ENCODE measurements around the gene NLRP12. TPM values are rescaled to one million over a fixed set of nuclear protein-coding genes. Genes with fewer than 3 reads are reported as not detected.
"Not testable (repeated sequence)": the region's sequence is repeated elsewhere in the genome, so short reads cannot be mapped to it uniquely, and the experiment has no call there.

The NLRP12 gene
- total RNA-seq, 1 donor from 2014 or later: not detected

DNA sequence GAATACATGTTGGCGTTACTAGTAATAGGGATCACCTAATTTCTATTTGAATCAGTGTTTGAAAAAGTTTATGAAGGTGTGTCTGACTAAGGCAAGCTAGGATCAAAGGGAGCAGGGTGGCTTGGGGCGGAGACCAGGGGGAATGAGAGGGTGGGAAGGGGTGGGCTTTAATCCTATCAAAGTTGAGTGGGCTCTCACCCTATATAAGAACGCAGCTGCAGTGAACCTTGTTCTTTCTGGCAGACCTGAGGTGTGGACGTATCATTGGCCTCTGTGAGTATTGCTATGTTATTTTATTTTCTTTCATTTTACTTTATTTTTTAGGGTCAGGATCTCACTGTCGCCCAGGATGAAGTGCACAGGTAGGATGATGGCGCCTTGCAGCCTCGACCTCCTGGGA is 37.4 kb downstream of the NLRP12 start:
- DNase-seq (ENCODE audit: extremely low spot score, unreplicated experiment): no peak
- no peak overlapping the region for H3K27ac Mint-ChIP-seq (ENCODE audit: unreplicated experiment)
- peaks cover 12% of the 10 kb centered on the region for H3K9me3 Mint-ChIP-seq (ENCODE audit: unreplicated experiment)
- H3K27me3 Mint-ChIP-seq (ENCODE audit: unreplicated experiment): no peaks in the 10 kb centered on the region
- no peak overlapping the region for H3K4me3 Mint-ChIP-seq (ENCODE audit: unreplicated experiment)
- H3K4me1 Mint-ChIP-seq (ENCODE audit: unreplicated experiment): no peaks in the 10 kb centered on the region
- no peaks in the 10 kb centered on the region for H3K36me3 Mint-ChIP-seq (ENCODE audit: unreplicated experiment)
- TF ChIP-seq, protein P1, sequence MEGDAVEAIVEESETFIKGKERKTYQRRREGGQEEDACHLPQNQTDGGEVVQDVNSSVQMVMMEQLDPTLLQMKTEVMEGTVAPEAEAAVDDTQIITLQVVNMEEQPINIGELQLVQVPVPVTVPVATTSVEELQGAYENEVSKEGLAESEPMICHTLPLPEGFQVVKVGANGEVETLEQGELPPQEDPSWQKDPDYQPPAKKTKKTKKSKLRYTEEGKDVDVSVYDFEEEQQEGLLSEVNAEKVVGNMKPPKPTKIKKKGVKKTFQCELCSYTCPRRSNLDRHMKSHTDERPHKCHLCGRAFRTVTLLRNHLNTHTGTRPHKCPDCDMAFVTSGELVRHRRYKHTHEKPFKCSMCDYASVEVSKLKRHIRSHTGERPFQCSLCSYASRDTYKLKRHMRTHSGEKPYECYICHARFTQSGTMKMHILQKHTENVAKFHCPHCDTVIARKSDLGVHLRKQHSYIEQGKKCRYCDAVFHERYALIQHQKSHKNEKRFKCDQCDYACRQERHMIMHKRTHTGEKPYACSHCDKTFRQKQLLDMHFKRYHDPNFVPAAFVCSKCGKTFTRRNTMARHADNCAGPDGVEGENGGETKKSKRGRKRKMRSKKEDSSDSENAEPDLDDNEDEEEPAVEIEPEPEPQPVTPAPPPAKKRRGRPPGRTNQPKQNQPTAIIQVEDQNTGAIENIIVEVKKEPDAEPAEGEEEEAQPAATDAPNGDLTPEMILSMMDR (IDR thresholded peaks at IDR 0.05): no peak

DNA sequence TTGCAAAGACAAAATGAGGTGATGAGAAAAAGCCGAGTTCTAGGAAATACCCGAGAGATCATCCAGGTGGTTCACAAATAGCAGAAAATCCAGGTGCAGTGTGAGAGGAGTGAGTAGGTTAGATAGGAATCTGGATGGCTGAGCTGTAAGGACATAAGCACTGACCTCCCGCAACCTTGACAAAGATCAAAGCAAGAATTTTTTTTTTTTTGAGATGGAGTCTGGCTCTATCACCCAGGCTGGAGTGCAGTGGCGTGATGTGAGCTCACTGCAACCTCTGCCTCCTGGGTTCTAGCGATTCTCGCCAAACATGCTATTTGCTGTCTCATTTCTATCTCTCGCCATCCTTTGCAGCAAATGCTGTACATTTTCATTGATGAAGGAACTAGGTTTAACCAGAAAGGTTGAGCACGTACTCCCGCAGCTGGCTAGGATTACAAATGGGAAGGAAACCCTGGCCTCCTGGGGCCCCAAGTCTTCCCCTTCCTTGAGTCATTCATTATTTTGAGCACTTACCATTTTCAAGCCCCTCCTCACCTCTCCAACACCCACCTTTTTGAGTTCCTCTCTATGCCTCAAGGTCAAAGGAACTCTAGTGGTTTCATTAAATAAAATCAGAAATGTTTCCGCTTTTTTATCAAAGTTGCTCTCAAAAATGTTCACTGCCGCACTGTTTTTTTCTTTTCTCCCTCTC is 38.8 kb downstream of the NLRP12 start:
- no peaks in the 10 kb centered on the region for H3K4me1 Mint-ChIP-seq (ENCODE audit: unreplicated experiment)
- no peaks in the 10 kb centered on the region for H3K36me3 Mint-ChIP-seq (ENCODE audit: unreplicated experiment)
- H3K4me3 Mint-ChIP-seq (ENCODE audit: unreplicated experiment): no peak overlapping the region
- peaks cover 11% of the 10 kb centered on the region for H3K9me3 Mint-ChIP-seq (ENCODE audit: unreplicated experiment)
- no peaks in the 10 kb centered on the region for H3K27me3 Mint-ChIP-seq (ENCODE audit: unreplicated experiment)
- no peak overlapping the region for H3K27ac Mint-ChIP-seq (ENCODE audit: unreplicated experiment)
- TF ChIP-seq, protein P1 (IDR thresholded peaks at IDR 0.05): no peak
- DNase-seq (ENCODE audit: extremely low spot score, unreplicated experiment): no peak

DNA sequence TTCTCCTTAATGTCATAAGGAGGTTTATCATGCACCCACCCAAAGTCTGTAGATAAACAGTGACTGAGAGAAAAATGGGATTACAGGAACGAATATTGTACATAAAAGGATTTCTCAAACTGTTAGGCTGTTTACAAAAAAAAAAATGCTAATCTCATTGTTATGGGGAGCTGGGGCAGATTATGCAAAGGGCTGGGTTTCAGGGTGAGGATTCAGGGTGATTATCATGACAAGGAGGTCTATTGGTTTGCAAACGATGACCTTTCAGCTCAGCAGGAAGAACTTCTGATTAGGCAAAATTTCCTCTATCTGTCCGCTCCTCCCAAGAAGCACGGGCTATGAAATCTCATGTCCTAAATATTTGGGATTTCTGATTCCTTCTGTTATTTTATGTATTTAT is 41.4 kb downstream of the NLRP12 start:
- Mint-ChIP-seq H3K36me3 (ENCODE audit: unreplicated experiment) (no peaks in the 10 kb centered on the region), H3K4me1 (ENCODE audit: unreplicated experiment) (no peaks in the 10 kb centered on the region), H3K27me3 (ENCODE audit: unreplicated experiment) (no peaks in the 10 kb centered on the region), H3K4me3 (ENCODE audit: unreplicated experiment) (no peak overlapping the region), H3K9me3 (ENCODE audit: unreplicated experiment) (peaks cover 11% of the 10 kb centered on the region), H3K27ac (ENCODE audit: unreplicated experiment) (no peak overlapping the region)
- no peak for DNase-seq (ENCODE audit: extremely low spot score, unreplicated experiment)
- TF ChIP-seq, protein P1 (IDR thresholded peaks at IDR 0.05): no peak

DNA sequence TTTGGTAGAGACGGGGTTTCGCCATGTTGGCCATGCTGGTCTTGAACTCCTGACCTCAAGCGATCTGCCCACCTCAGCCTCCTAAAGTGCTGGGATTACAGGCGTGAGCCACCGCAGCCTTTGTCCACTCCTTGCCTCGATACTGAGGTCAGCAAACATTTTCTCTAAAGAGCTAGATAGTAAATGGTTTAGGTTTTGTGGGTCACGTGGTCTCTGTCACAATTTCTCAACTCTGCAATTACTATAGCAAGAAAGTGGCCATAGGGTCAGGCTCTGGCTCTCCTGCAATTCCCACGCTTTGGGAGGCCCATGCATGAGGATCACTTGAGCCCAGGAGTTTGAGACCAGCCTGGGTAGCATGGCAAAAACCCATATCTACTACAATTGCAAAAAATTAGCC is 42.8 kb downstream of the NLRP12 start:
- H3K27ac Mint-ChIP-seq (ENCODE audit: unreplicated experiment); H3K27me3 Mint-ChIP-seq (ENCODE audit: unreplicated experiment); H3K36me3 Mint-ChIP-seq (ENCODE audit: unreplicated experiment); H3K4me3 Mint-ChIP-seq (ENCODE audit: unreplicated experiment); DNase-seq (ENCODE audit: extremely low spot score, unreplicated experiment); H3K4me1 Mint-ChIP-seq (ENCODE audit: unreplicated experiment): not testable (repeated sequence)
- H3K9me3 Mint-ChIP-seq (ENCODE audit: unreplicated experiment): peaks cover 11% of the 10 kb centered on the region

DNA sequence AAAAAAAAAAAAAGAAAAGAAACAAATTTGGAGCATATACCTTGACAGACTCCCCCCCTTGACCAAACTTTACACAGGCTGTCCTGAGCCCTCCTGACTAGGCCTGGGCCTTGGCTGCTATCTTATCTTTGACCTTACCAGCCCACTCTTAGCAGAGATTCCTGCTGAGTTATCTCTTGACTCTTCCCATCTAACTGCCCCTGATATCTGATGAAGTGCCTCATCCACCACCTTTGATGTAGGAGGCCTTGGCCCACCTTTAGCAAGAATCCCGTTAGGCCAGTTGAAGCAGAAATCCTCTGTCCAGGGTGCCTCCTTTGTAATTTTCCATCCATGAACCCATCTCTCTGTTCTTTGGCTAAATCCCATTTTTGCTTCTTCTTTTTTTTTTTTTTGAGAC is 43.6 kb downstream of the NLRP12 start:
- H3K9me3 Mint-ChIP-seq (ENCODE audit: unreplicated experiment): peaks cover 9% of the 10 kb centered on the region
- no peaks in the 10 kb centered on the region for H3K36me3 Mint-ChIP-seq (ENCODE audit: unreplicated experiment)
- no peaks in the 10 kb centered on the region for H3K27me3 Mint-ChIP-seq (ENCODE audit: unreplicated experiment)
- no peak overlapping the region for H3K27ac Mint-ChIP-seq (ENCODE audit: unreplicated experiment)
- no peak for DNase-seq (ENCODE audit: extremely low spot score, unreplicated experiment)
- no peaks in the 10 kb centered on the region for H3K4me1 Mint-ChIP-seq (ENCODE audit: unreplicated experiment)
- TF ChIP-seq, protein P1 (IDR thresholded peaks at IDR 0.05): no peak
- no peak overlapping the region for H3K4me3 Mint-ChIP-seq (ENCODE audit: unreplicated experiment)
